ENCODE measurements around the gene SIM1. TPM values are rescaled to one million over a fixed set of nuclear protein-coding genes. Genes with fewer than 3 reads are reported as not detected.

Gene SIM1
- total RNA-seq, 1 donor from 2014 or later: not detected

DNA sequence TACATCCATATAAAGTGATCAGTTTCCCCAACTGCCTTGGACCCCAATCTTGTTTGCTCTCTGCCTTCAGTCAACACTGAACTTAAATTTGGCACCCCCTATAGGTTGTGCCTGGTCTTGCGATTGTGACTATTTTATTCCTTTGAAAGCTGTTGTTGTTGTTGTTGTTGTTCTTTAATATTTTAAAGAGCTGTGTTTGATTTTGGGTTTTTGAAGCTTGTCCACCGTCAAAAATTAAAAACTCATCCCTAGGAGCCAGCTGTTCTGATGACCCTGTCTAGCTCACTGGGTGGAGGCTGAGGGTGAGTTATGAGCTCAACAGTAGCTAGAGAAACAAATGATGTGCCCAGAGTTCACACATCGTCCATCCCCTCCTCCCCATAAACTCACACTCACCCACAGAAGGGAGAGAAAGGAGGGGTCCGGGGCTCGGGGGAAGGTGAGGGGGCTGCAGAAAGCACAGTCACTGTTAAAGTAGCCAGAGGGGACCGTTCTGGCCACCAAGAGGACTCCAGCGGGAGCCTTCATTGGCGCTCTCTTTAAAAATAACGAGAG is 4.0 kb downstream of the SIM1 start:
- intact Hi-C loops (cut with DNase I): no loop called here
- no peak for ATAC-seq (ENCODE audit: poor library complexity)

DNA sequence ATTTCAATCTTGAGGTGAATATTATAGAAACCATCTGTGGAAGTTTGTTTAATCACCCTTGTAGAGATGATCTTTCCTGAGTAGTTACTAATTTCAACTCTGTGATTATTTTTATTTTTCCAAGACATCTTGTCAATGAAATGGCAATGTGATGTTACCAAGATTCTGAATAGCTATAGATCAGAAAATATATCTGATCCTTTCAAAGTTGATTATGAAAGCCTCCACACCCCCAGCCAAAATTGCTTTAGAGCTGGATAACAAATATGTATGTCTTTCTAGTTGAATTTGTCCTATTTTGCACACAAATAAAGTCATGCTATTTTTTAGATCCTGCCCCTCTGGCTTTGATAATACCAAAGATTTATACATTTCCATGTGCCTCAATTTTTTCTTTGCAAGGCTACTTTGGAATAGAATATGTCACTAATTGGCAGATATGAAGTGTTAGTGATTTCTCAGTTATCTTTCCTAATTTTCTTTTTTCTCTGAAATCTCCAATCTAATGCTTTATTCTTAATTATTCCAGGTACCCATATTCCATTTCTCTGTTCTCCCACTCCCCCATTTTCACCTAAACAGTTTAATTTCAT is 5.0 kb downstream of the SIM1 start:
- intact Hi-C loops (cut with DNase I): no loop called here
- DNase-seq: no peak
- ATAC-seq (ENCODE audit: poor library complexity): no peak

More for the DNA sequence above, 4.0 kb downstream of the SIM1 start:
- no peak for DNase-seq

DNA sequence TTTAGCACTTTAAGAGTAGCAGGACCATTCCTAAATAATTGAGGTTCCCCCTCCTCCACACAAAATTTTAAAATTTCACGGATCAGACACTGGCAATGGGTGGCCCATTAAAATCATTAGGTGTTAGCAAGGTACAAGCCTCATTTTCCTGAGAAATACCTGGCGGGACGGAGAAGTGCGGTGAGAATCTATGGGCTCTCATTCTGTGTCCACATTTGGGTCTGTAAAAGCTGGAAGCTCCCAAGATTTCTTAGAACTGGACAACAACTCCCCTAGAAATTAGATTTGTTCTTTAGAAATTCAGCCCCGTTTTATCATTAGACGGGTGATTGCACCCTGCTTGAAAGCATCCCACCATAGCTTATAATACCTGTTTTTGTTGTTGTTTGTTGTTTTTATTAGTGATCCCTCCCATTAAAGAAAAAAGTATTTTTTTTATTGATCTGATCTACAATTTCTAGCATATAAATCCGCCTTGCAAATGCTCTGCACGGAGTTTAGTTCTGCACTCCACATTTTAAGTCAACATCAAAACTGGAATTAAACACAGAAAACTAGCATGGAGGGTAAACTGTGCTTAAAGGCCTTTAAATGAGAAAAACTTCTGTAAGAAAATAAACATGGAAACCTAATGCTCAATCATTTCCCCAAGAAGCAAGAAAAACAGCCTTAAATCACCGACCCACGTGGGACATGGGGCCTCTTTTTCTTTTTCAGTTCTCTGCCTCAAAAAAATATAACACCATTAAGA is 5.7 kb downstream of the SIM1 start:
- ATAC-seq (ENCODE audit: poor library complexity): no peak
- intact Hi-C loops (cut with DNase I): no loop called here
- no peak for DNase-seq

DNA sequence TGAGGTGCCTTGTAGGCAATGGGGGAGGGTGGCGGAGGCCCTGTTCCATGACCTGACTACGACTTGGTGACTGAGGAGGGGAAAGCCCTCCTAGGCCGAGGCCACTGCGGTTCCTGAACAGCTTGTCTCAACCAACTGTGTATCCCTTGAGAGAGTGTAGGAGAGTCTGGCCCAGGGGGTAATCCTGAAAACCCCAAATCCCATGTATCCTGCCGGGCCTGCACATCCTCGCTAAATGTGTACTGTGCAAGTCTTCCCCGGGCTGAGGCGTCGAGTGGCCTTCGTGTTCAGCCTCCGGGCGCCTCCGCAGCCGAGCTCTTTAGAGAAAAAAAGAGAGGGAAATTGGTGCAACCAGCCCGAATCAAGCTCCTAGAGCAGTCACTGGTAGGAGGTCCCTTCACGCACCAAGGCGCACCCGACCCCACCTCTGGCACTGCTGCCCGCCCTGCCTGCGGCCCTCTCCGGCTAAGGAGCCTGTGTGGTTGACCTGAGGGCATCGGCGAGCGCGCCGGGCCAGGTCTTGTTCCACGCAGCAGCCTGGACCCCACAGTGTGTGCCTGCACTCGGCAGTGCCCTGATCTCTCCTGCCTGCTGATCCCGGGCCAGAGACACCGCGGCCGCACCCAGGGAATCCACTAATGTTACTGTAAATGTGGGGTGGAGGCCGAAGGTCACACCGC is 7.3 kb downstream of the SIM1 start:
- ATAC-seq (ENCODE audit: poor library complexity) (no peak), DNase-seq (no peak)
- intact Hi-C loops (cut with DNase I): no loop called here

DNA sequence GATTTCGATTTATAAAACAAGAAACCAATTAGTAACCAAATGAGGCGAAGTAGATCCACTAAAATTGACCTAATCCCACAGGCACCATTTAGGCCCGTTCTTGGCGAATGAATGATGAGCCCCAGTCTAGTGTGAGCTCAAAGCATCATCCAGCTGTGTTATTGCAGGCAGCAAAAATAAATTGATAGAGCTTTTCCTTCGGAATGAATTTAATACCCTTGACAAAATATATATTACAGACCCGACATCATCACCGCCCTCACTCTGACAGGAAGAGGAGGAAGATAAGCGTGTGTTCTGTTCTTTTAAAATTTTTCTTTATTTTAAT is 7.8 kb downstream of the SIM1 start:
- intact Hi-C loops (cut with DNase I): no loop called here
- DNase-seq: no peak
- no peak for ATAC-seq (ENCODE audit: poor library complexity)

DNA sequence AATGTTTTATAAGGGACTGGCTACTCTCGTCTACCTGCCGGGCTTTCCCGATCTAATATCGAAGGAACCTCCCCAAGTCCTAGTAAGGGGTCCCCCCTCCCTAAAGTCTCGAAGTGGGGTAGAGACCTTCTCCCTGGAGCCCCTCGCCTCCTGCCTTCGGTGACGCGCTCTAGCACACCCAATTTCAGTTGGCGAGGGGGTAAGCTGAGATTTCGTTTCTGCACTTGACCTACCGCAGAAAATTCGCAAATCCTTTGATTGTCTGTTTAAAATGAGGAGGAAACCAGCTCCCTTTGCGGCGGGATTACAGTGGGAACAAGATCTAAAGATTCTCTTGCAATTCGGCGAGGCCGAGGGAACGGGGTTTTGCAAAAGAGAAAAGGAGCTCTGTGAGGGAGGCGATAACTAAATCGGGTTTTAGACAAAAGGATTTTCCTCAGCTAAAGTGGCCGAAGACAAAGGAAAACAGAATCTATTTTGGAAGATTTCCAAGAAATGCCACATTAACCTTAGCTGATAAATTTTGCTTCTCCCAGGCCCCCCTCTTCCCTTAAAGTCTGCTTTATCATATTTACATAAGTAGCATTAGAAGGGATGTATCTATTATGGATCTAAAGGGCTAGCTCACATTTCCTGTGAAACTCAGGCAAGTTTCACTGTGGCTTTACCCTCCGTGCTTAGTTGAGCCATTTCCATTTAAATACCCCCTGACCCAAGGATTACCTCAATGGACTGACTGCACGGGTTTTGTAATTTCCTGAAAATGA is 8.4 kb downstream of the SIM1 start:
- no peak for ATAC-seq (ENCODE audit: poor library complexity)
- no peak for DNase-seq
- intact Hi-C loops (cut with DNase I): no loop called here

DNA sequence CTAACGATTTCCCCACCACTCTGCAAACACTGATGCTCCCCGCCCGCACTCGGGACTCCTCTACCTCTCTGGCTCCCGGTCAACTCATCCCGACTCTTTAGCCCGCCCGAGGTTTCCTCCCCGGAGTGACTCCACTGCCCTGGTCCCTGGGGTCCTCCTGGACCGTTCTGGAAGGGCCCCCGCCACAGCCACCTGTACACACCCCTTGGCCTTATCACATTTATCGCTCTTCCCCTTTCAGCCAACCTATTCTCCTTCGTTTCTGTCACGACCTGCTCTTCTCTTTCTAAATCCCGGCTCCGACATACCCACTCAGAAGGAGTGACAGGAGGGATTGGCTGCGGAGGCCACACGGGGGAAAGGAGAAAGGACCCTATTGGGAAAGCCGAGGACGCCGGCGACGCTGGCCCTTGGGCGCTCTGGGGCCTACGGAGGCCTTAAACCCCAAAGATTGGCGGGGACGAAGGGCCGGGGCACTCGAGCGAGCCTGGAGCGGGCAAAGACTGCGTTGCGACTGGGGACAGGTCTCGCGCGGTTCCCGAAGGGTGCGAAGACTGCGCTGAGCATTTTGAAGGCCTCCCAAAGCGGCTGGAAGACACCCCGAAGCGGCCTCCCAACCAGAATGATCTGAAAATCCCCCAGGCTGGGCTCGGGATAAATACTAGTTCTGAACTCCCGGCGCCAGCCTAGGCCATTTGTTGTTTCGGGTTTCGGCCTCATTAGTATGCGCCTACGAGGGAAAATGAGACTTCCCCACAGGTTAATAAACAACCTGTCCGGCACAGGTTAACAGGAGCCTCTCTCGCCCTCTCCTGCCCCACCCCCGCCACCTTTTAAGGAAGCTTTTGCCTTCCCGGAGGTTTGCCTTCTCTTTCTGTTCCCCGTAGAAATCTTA is 9.2 kb downstream of the SIM1 start:
- intact Hi-C loops (cut with DNase I): no loop called here
- ATAC-seq (ENCODE audit: poor library complexity): no peak
- DNase-seq: no peak

DNA sequence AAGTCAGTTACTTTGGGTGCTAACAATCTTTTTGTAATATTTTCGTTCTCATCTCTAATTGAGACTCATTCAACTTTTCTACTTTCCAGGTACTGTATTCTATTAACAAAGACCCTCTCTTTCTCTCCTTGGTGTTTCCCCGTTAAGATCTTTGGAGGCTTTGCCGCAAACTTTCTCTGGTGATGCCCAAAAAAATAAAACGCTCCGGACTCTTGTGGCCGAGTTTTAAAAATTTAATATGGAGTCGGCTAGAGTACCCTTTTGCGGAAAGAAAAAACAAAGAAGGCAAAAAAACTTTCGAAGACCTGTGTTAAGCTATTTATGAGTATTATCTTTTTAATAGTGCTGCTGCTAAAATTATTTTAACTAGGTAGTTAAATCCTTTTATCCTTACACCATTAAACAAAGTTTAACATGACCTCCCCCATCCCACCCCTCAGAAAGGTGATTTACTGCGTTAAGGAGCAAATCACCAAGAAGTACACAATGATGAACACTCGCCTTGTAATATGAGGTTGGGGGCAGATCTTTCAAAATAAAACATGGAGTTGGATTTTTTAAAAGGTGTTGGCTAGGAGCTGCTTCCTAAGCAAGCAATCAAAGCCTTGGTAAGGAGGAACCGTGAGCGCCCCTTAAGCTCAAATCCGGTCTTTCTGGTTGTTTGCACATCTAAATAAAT is 10.0 kb downstream of the SIM1 start:
- ATAC-seq (ENCODE audit: poor library complexity) (no peak), DNase-seq (no peak)
- intact Hi-C loops (cut with DNase I): no loop called here

DNA sequence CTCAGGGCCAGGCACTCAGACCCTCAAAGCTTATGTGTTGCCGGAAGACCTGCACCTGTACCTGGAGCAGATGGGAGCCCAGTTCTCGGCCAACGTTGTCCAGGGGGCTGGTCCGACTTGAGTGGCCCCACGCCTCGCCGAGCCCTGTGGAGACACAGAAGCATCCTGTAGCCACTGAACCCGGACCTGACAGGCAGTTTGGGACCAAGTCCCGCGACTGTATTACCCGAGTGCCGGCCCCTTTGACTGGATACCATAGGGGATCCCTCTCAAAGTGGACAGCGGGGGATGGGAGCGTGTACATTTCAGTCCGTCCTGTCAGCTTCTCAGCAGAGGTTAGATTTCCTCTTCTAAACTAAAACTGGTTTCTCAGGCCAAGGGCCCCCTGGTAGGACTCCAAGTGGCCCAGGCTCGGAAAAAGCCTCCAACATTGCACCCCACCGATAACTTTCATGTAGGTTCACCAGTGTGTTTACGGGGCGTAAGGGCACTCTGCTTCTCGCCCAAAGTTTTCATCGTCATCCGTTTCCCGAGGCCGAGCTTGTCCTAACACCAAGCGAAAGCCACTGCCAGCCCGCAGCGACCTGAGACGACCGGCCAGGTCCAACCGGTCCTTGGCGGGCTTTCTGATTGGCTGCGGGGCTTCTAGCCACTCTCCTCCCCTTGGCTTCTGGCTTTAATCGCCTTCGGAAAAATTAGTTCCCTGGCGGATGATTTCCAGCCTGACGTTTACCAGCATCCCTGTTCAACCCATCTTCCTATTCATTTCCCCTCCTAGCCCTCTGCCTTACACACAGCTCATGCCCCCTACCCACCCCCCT is 10.8 kb downstream of the SIM1 start:
- intact Hi-C loops (cut with DNase I): no loop called here
- ATAC-seq (ENCODE audit: poor library complexity): no peak
- DNase-seq: no peak

DNA sequence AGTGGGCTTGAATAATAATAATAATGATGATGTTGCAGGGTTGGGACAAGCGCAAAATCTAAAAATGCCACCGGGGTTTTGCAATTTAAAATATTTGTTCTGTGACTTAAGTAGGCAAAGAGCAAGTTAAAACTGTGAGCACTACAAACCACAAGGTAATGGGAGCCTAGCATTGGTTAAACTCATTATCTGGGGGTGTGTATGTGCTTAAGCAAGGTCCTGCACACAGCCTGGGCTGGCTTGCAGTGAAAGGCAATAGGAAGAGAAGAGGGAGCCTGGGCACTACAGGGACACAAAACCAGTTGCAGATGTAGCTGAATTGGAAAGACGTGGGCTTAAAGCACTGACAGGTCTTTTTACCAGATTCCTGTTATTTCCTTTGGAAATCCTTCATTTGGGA is 11.7 kb downstream of the SIM1 start:
- intact Hi-C loops (cut with DNase I): no loop called here
- ATAC-seq (ENCODE audit: poor library complexity) (no peak), DNase-seq (no peak)

DNA sequence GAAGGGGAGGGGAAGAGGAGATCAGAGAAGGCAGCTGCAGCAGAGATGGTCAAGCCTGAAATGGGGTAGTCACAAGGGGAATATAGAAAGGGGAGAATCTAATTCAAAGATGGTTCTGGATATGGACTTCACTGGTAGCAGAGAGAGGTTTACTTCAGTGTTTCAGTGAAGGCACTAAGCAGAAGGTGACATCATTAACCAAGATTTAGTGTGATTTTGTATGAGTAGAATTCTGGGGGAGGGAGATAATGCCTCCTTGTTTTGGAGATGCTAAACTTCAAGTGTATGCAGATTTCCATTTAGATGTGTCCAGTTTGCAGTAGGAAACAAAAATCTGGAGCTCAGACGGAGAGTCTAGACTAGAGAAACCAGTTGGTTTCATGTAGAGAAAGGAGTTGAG is 13.1 kb downstream of the SIM1 start:
- intact Hi-C loops (cut with DNase I): no loop called here
- ATAC-seq (ENCODE audit: poor library complexity) (no peak), DNase-seq (no peak)

DNA sequence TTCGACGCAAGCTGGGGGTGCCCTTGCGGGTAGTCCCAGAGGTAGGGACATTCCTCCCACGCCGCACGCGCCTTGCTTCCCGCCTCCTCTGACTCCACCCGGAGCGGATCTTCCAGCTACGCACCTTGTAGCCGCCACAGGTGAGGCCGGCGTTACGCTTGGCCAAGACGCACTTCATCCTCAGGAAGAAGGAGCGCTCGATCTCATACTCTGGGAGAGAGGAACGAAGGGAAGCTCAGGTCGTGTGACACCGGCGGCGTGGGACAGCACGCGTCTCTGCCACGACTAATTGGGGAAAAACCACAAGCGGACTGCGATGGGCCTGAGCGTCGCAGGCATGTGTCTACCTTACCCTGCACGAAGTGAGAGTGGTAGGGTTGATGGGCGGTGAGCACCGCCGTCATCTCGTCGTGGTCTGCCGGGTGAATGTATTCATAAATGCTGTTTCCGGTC is 15.5 kb downstream of the SIM1 start:
- ATAC-seq (ENCODE audit: poor library complexity) (no peak), DNase-seq (no peak)
- intact Hi-C loops (cut with DNase I): no loop called here

DNA sequence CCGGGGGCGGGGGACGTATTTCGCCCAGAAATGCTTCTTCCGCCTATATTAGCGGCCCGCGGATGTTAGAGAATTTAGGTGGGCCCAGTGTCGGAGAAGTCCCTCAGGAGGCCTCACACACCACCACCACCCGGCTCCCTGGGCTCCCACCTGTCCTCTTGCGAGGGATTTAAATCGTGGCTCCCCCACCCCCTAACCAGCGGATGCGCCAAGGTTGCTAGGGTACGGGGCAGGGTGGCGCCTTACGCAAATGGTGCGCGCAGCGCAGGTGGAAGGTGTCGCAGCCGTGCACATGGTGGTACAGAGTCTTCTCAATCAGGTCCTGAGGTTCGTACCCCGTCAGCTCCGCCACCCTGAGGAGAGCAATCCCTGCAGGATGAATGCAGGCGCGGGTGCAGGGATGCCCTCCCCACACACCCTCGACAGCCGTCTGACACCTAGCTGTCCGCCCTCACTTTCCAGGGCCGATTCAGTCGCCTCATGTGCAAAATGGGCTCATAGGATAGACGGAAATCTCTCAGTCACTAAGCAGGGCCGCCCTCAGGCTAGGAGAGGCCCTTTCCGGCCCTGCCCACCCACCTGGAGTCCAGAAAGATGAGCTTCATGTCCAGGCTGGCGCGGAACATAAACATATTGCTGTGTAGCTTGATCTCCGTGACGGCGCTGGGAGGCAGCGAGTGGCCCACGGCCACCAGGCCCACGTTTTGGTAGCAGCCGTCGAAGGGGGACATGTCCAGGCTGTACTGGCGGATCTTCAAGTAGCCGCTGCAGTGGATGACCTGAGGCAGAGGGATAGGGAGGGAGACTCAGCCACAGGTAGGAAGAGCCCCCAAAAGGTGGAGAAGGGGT is 16.6 kb downstream of the SIM1 start:
- ATAC-seq (ENCODE audit: poor library complexity): no peak
- intact Hi-C loops (cut with DNase I): no loop called here
- DNase-seq: no peak

DNA sequence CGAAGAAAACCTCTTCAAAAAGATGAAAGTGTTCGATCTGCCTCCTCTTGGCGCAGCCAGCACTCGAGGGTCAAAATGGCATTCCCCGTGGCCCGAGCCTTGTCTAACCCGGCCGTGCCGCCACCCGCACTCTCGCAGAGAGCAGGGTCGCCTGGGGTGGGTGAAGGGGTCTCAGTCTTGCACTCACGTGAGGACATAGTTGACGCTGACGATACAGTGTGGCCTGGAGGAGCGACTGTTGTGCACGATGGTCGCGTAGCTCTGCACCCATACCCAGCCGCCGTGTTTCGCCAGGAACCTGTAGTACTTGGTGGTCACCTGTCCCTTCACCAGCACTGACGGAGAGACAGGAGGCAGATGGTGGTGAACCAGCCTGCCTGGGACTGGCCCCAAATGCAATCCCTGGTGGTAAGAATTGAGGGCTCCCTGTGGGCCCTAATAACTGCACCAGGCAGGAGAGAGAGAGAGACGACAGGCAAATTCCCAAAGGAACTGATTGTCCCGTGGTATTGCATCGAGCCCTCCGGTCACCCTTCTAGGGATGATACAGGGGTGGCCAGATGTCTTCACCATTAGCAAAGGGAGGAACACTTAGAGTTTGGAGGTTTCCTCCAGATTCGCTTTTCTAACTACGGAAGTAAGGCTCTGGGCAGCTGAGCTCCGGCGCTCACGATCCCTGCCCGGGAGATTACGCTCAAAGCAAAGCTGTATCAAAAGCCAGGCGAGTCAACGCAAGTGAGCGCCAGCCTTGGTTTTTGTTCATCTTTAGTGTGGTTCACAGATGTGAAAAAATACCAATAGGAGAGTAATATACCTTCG is 17.4 kb downstream of the SIM1 start:
- ATAC-seq (ENCODE audit: poor library complexity) (no peak), DNase-seq (no peak)
- intact Hi-C loops (cut with DNase I): no loop called here

Data from Right ventricle myocardium superior (tissue), 1 donor.